ENCODE data around the gene PSMD13.

GRCh38 chr11:210803-211180 is 26.0 kb upstream of the PSMD13 start:
- TF ChIP-seq CTCF (IDR thresholded peaks at IDR 0.05) (no peak), EZH2 (IDR thresholded peaks at IDR 0.05; ENCODE audit: borderline replicate concordance, insufficient read depth, low read depth, low read length, poor library complexity, severe bottlenecking) (no peak)

Measured in B cell (primary cell).